GM18502 (cell line): ENCODE measurements around the gene CACNA2D2.
"Not testable (repeated sequence)": the region's sequence is repeated elsewhere in the genome, so short reads cannot be mapped to it uniquely, and the experiment has no call there.

ENCODE experiments used
- ATAC-seq: cut with Tn5 transposase; IDR thresholded peaks from one replicate; pipeline ENCODE4 v1.9.1; 2021; ENCODE audit warnings: mild to moderate bottlenecking; ENCODE audit not compliant: unreplicated experiment, poor library complexity

CACNA2D2 gene

GRCh38 chr3:50530001-50530970, 26.9 kb upstream of the CACNA2D2 start:
- ATAC-seq: no peak

- ATAC-seq: no peak
Measured at GRCh38 chr3:50525987-50526386, 22.6 kb upstream of the CACNA2D2 start.

GRCh38 chr3:50525191-50525910, 21.9 kb upstream of the CACNA2D2 start:
- no peak for ATAC-seq

- no peak for ATAC-seq
Measured at GRCh38 chr3:50524746-50525145, 21.3 kb upstream of the CACNA2D2 start.

GRCh38 chr3:50523279-50523811, 19.9 kb upstream of the CACNA2D2 start:
- no peak for ATAC-seq

- ATAC-seq: no peak
Measured at GRCh38 chr3:50521572-50521971, 18.1 kb upstream of the CACNA2D2 start.

- no peak for ATAC-seq
Measured at GRCh38 chr3:50520849-50521248, 17.4 kb upstream of the CACNA2D2 start.

GRCh38 chr3:50519471-50520089, 16.1 kb upstream of the CACNA2D2 start:
- no peak for ATAC-seq

GRCh38 chr3:50518436-50518835, 15.0 kb upstream of the CACNA2D2 start:
- ATAC-seq: no peak

GRCh38 chr3:50517721-50518206, 14.3 kb upstream of the CACNA2D2 start:
- ATAC-seq: no peak

- no peak for ATAC-seq
Measured at GRCh38 chr3:50516440-50516871, 13.0 kb upstream of the CACNA2D2 start.

GRCh38 chr3:50515565-50516439, 12.4 kb upstream of the CACNA2D2 start:
- ATAC-seq: no peak

GRCh38 chr3:50512908-50513307, 9.5 kb upstream of the CACNA2D2 start:
- ATAC-seq: not testable (repeated sequence)

GRCh38 chr3:50512131-50512530, 8.7 kb upstream of the CACNA2D2 start:
- ATAC-seq: no peak

- ATAC-seq: no peak
Measured at GRCh38 chr3:50510325-50510724, 6.9 kb upstream of the CACNA2D2 start.

GRCh38 chr3:50509715-50510114, 6.3 kb upstream of the CACNA2D2 start:
- ATAC-seq: no peak

GRCh38 chr3:50508821-50509220, 5.4 kb upstream of the CACNA2D2 start:
- no peak for ATAC-seq

GRCh38 chr3:50506169-50506568, 2.7 kb upstream of the CACNA2D2 start:
- no peak for ATAC-seq

- no peak for ATAC-seq
Measured at GRCh38 chr3:50504681-50505080, 1.2 kb upstream of the CACNA2D2 start.
